UCSD-AML1 (cell line): Measurements from ENCODE around the gene SERPINI2.
A peak's percentile ranks its signal among the peaks of the same experiment; 100 is the strongest.
"Not testable (repeated sequence)": the region's sequence is repeated elsewhere in the genome, so short reads cannot be mapped to it uniquely, and the experiment has no call there.

Experiments
- DNase-seq: peaks from one replicate; lab custom pipeline; 2025; ENCODE audit not compliant: unreplicated experiment; lab: John Stamatoyannopoulos, UW

Gene SERPINI2

GRCh38 chr3:167450675-167451074 lies 23.2 kb downstream of the SERPINI2 start:
- no peak for DNase-seq

GRCh38 chr3:167450195-167450594 lies 23.6 kb downstream of the SERPINI2 start:
- DNase-seq, result no peak

GRCh38 chr3:167445491-167445890 lies 28.4 kb downstream of the SERPINI2 start:
- DNase-seq, result no peak

GRCh38 chr3:167441256-167441655 lies 32.6 kb downstream of the SERPINI2 start:
- DNase-seq, result no peak

GRCh38 chr3:167437428-167438139 lies 36.3 kb downstream of the SERPINI2 start:
- DNase-seq, result no peak

GRCh38 chr3:167426962-167427361 lies 46.9 kb downstream of the SERPINI2 start:
- not testable (repeated sequence) for DNase-seq

GRCh38 chr3:167422396-167422795 lies 51.4 kb downstream of the SERPINI2 start:
- not testable (repeated sequence) for DNase-seq

GRCh38 chr3:167409611-167410010 lies 64.2 kb downstream of the SERPINI2 start:
- DNase-seq, result no peak

GRCh38 chr3:167406876-167407492 lies 66.9 kb downstream of the SERPINI2 start:
- peak; percentile 30 for DNase-seq

GRCh38 chr3:167397826-167398225 lies 76.0 kb downstream of the SERPINI2 start:
- DNase-seq, result no peak

- DNase-seq, result no peak
Measured at GRCh38 chr3:167396075-167396474, 77.8 kb downstream of the SERPINI2 start.

GRCh38 chr3:167394003-167394402 lies 79.8 kb downstream of the SERPINI2 start:
- no peak for DNase-seq
